HG03108 (cell line): ENCODE data around the gene UBE2L6.

Experiments
- ATAC-seq: cut with Tn5 transposase; IDR thresholded peaks from one replicate; pipeline ENCODE4 v1.9.1; 2021; ENCODE audit warnings: moderate library complexity; ENCODE audit not compliant: unreplicated experiment

Gene UBE2L6

GRCh38 chr11:57501953-57502352 lies 65.5 kb downstream of the UBE2L6 start:
- ATAC-seq, result no peak
